H9 (cell line): Measurements from ENCODE around the gene KDSR. TPM values are rescaled to one million over a fixed set of nuclear protein-coding genes. Genes with fewer than 3 reads are reported as not detected.

Experiments used
- DNase-seq: peaks from one replicate; pipeline ENCODE4 v3.0.0-alpha.2; 2017
- H2AFZ ChIP-seq: one replicate; pipeline ENCODE4 v1.6.1; 2013; ENCODE audit warnings: mild to moderate bottlenecking, low read length, control low read depth, moderate library complexity
- H2AK5ac ChIP-seq: 2 replicates; pipeline ENCODE4 v1.6.1; 2013; ENCODE audit warnings: low read length, control low read depth, mixed read lengths; ENCODE audit not compliant: insufficient read length
- H2BK120ac ChIP-seq: one replicate; pipeline ENCODE4 v1.6.1; 2013; ENCODE audit warnings: low read depth, mild to moderate bottlenecking, low read length, control low read depth, inconsistent platforms; ENCODE audit not compliant: poor library complexity, severe bottlenecking
- H2BK12ac ChIP-seq: 2 replicates; pipeline ENCODE4 v1.6.1; 2013; ENCODE audit warnings: low read length, control low read depth, mixed read lengths, low read depth; ENCODE audit not compliant: insufficient read length
- H2BK15ac ChIP-seq: 2 replicates; pipeline ENCODE4 v1.6.1; 2013; ENCODE audit warnings: low read depth, low read length, control low read depth
- H2BK20ac ChIP-seq: one replicate; pipeline ENCODE4 v1.6.1; 2013; ENCODE audit warnings: low read depth, mild to moderate bottlenecking, low read length, control low read depth, inconsistent platforms; ENCODE audit not compliant: poor library complexity, severe bottlenecking
- H2BK5ac ChIP-seq: 2 replicates; pipeline ENCODE4 v1.6.1; 2013; ENCODE audit warnings: low read length, control low read depth, mixed read lengths; ENCODE audit not compliant: insufficient read length
- H3K14ac ChIP-seq: 2 replicates; pipeline ENCODE4 v1.6.1; 2013; ENCODE audit warnings: low read length, control low read depth; ENCODE audit not compliant: insufficient read depth
- H3K18ac ChIP-seq: 2 replicates; pipeline ENCODE4 v1.6.1; 2013; ENCODE audit warnings: low read depth, mild to moderate bottlenecking, mixed read lengths, low read length, control low read depth; ENCODE audit not compliant: insufficient read length
- H3K23ac ChIP-seq: 2 replicates; pipeline ENCODE4 v1.6.1; 2013; ENCODE audit warnings: low read length, control low read depth, mixed read lengths, low read depth; ENCODE audit not compliant: insufficient read length
- H3K23me2 ChIP-seq: 2 replicates; pipeline ENCODE4 v1.6.1; 2013; ENCODE audit warnings: low read depth, mild to moderate bottlenecking, mixed read lengths, low read length, control low read depth; ENCODE audit not compliant: insufficient read length, poor library complexity, severe bottlenecking
- H3K27ac ChIP-seq: 2 replicates; pipeline ENCODE4 v1.5.1; 2013; ENCODE audit warnings: low read length, control low read depth, mixed read lengths, low read depth; ENCODE audit not compliant: insufficient read length
- H3K27me3 ChIP-seq: 2 replicates; pipeline ENCODE4 v1.6.1; 2013; ENCODE audit warnings: low read length, control low read depth, inconsistent platforms; ENCODE audit not compliant: insufficient read depth
- H3K4ac ChIP-seq: 2 replicates; pipeline ENCODE4 v1.6.1; 2013; ENCODE audit warnings: low read depth, mild to moderate bottlenecking, control low read depth, inconsistent platforms, low read length, moderate library complexity
- H3K4me1 ChIP-seq: 2 replicates; pipeline ENCODE4 v1.6.1; 2013; ENCODE audit warnings: low read length, control low read depth, inconsistent platforms; ENCODE audit not compliant: insufficient read depth
- H3K4me2 ChIP-seq: 2 replicates; pipeline ENCODE4 v1.6.1; 2013; ENCODE audit warnings: low read length, control low read depth, mixed read lengths; ENCODE audit not compliant: insufficient read length, insufficient read depth
- H3K56ac ChIP-seq: 2 replicates; pipeline ENCODE4 v1.6.1; 2013; ENCODE audit warnings: low read depth, mild to moderate bottlenecking, mixed read lengths, low read length, control low read depth; ENCODE audit not compliant: insufficient read length
- H3K79me1 ChIP-seq: 2 replicates; pipeline ENCODE4 v1.6.1; 2013; ENCODE audit warnings: low read depth, mild to moderate bottlenecking, moderate library complexity, low read length, control low read depth, inconsistent platforms; ENCODE audit not compliant: insufficient read depth, poor library complexity, severe bottlenecking
- H3K79me2 ChIP-seq: 2 replicates; pipeline ENCODE4 v1.6.1; 2013; ENCODE audit warnings: low read length, control low read depth, inconsistent platforms; ENCODE audit not compliant: insufficient read depth
- H3K9ac ChIP-seq: 2 replicates; pipeline ENCODE4 v1.6.1; 2013; ENCODE audit warnings: low read length, control low read depth, mixed read lengths; ENCODE audit not compliant: insufficient read length; ENCODE audit errors: extremely low read depth
- H3K9me3 ChIP-seq: one replicate; pipeline ENCODE4 v1.6.1; 2013; ENCODE audit warnings: low read depth, low read length, inconsistent platforms; ENCODE audit not compliant: control insufficient read depth
- H3T11ph ChIP-seq: one replicate; pipeline ENCODE4 v1.6.1; 2013; ENCODE audit warnings: mild to moderate bottlenecking, low read length, control low read depth, inconsistent platforms
- H4K20me1 ChIP-seq: one replicate; pipeline ENCODE4 v1.6.1; 2013; ENCODE audit not compliant: control insufficient read depth, insufficient read length, insufficient read depth
- H4K5ac ChIP-seq: 2 replicates; pipeline ENCODE4 v1.6.1; 2013; ENCODE audit warnings: low read depth, mild to moderate bottlenecking, mixed read lengths, low read length, control low read depth; ENCODE audit not compliant: insufficient read length
- H4K8ac ChIP-seq: replicated peaks from 2 replicates; pipeline ENCODE4 v1.6.1; 2013; ENCODE audit warnings: low read length, control low read depth, mixed read lengths, low read depth; ENCODE audit not compliant: insufficient read length
- H4K91ac ChIP-seq: 2 replicates; pipeline ENCODE4 v1.6.1; 2013; ENCODE audit warnings: low read depth, mild to moderate bottlenecking, moderate library complexity, mixed read lengths, low read length, control low read depth; ENCODE audit not compliant: insufficient read length
- H3K27ac Mint-ChIP-seq, 3 experiments: 2 replicates in 2 of 3; 3 replicates in 1 of 3; pipeline ENCODE4 v1.8.0; 2020 to 2021; ENCODE audit warnings: mixed read lengths in 3 of 3, mild to moderate bottlenecking in 1 of 3, moderate library complexity in 1 of 3
- H3K27me3 Mint-ChIP-seq: 2 replicates; pipeline ENCODE4 v1.8.0; 2021; ENCODE audit warnings: low read depth, mild to moderate bottlenecking, moderate library complexity, mixed read lengths
- H3K36me3 Mint-ChIP-seq, 3 experiments: 2 replicates in 2 of 3; 3 replicates in 1 of 3; pipeline ENCODE4 v1.8.0; 2020 to 2021; ENCODE audit warnings: low read depth in 3 of 3, mixed read lengths in 3 of 3; ENCODE audit not compliant: insufficient read depth in 1 of 3
- H3K4me1 Mint-ChIP-seq, 2 experiments: 2 replicates each; pipeline ENCODE4 v1.8.0; 2020; ENCODE audit warnings: mixed read lengths in 2 of 2
- H3K4me3 Mint-ChIP-seq, 2 experiments: 2 replicates in 1 of 2; 3 replicates in 1 of 2; pipeline ENCODE4 v1.8.0; 2020 to 2021; ENCODE audit warnings: mild to moderate bottlenecking in 2 of 2, mixed read lengths in 2 of 2, moderate library complexity in 1 of 2
- H3K9me3 Mint-ChIP-seq, 2 experiments: 2 replicates in 1 of 2; 3 replicates in 1 of 2; pipeline ENCODE4 v1.8.0; 2020; ENCODE audit warnings: mild to moderate bottlenecking in 2 of 2, mixed read lengths in 2 of 2, moderate library complexity in 1 of 2
- WGBS: extraction: QIAGEN DNeasy Blood & Tissue Kit; methylation state at CpG from one replicate; pipeline ENCODE4 v1.1.7; 2013; ENCODE audit warnings: missing lambda C conversion rate, low lambda C conversion rate, mixed read lengths; ENCODE audit not compliant: insufficient read length; ENCODE audit errors: extremely low coverage; 5-methylcytosine and 5-hydroxymethylcytosine counted together
- total RNA-seq: library from RNA; stranded (reverse); gene quantifications from 2 replicates; pipeline ENCODE4 v1.2.1, GENCODE V29; 2021
- TF ChIP-seq, protein P1 (sequence below): fragments of 200-600 bp; sonication (generic); conservative IDR thresholded peaks from 3 replicates; pipeline ENCODE4 v1.8.0; 2021; ENCODE audit warnings: antibody characterized with exemption, mild to moderate bottlenecking

KDSR gene
- total RNA-seq, 1 experiment from 2014 or later: 58.5 TPM

DNA sequence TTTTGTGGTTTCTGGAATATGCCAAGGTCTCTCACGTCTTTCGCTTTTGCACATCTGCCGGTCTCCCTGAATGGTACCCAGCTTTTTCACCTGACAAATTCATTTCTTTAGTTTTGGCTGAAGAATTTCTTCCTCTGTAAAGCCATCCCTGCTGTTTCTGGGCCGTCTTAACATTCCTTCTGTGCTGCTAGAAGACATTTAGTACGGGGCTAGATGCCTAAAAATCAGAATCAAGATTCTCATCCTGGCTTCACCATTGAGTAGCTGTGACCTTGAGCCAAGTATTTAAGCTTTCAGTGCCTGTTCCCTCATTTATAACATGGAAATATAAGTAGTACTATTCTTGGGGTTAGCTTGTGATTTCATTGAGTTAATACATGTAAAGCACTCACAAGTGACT lies 41.0 kb downstream of the KDSR start:
- no peak overlapping the region for H2BK15ac ChIP-seq
- H3K18ac ChIP-seq: no peak overlapping the region
- no peak overlapping the region for H2AK5ac ChIP-seq
- no peaks in the 10 kb centered on the region for H3K79me1 ChIP-seq
- Mint-ChIP-seq H3K27ac (no peak overlapping the region), H3K4me3 (no peak overlapping the region), H3K36me3 (peaks cover 4 to 6% (median 5%) of the 10 kb centered on the region in 3 experiments; a peak in 6 of 7 replicates), H3K27me3 (peaks cover 13% of the 10 kb centered on the region), H3K9me3 (no peaks in the 10 kb centered on the region; a peak in 1 of 5 replicates), H3K4me1 (peaks cover 6 to 13% of the 10 kb centered on the region in 2 experiments)
- H3K14ac ChIP-seq: no peak overlapping the region
- H2BK12ac ChIP-seq: no peak overlapping the region
- peaks cover 3% of the 10 kb centered on the region; the same call in 1 of the 2 replicates for H3K27me3 ChIP-seq
- no CpG with 5 or more reads among the region's 5 CpGs for WGBS
- peaks cover 2% of the 10 kb centered on the region for H3K23me2 ChIP-seq
- H2AFZ ChIP-seq: no peak overlapping the region
- no peaks in the 10 kb centered on the region for H3K79me2 ChIP-seq
- H2BK20ac ChIP-seq: no peak overlapping the region
- no peak overlapping the region for H4K5ac ChIP-seq
- H3K56ac ChIP-seq: no peak overlapping the region
- no peak overlapping the region for H3K4ac ChIP-seq
- no peak overlapping the region for H3K27ac ChIP-seq
- H3K23ac ChIP-seq: no peak overlapping the region
- no peaks in the 10 kb centered on the region for H3K9me3 ChIP-seq
- TF ChIP-seq, protein P1, sequence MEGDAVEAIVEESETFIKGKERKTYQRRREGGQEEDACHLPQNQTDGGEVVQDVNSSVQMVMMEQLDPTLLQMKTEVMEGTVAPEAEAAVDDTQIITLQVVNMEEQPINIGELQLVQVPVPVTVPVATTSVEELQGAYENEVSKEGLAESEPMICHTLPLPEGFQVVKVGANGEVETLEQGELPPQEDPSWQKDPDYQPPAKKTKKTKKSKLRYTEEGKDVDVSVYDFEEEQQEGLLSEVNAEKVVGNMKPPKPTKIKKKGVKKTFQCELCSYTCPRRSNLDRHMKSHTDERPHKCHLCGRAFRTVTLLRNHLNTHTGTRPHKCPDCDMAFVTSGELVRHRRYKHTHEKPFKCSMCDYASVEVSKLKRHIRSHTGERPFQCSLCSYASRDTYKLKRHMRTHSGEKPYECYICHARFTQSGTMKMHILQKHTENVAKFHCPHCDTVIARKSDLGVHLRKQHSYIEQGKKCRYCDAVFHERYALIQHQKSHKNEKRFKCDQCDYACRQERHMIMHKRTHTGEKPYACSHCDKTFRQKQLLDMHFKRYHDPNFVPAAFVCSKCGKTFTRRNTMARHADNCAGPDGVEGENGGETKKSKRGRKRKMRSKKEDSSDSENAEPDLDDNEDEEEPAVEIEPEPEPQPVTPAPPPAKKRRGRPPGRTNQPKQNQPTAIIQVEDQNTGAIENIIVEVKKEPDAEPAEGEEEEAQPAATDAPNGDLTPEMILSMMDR: no peak
- H4K8ac ChIP-seq: no peak overlapping the region
- 0 out of 2 replicates have a peak, but pooled peaks cover 2% of the 10 kb centered on the region for H3K4me1 ChIP-seq
- DNase-seq: no peak
- no peak overlapping the region for H2BK120ac ChIP-seq
- no peak overlapping the region for H3K4me2 ChIP-seq
- H3T11ph ChIP-seq: no peak overlapping the region
- no peak overlapping the region for H2BK5ac ChIP-seq
- H4K91ac ChIP-seq: no peak overlapping the region
- H4K20me1 ChIP-seq: no peaks in the 10 kb centered on the region
- no peak overlapping the region for H3K9ac ChIP-seq
